SIG-M5 treated with dmso at 0.1 percent for 504 hours (cell line): Measurements from ENCODE around the gene TXNDC11.
A peak's percentile ranks its signal among the peaks of the same experiment; 100 is the strongest.

Experiments
- DNase-seq: peaks from one replicate; lab custom pipeline; 2025; ENCODE audit not compliant: unreplicated experiment; lab: John Stamatoyannopoulos, UW

The TXNDC11 gene

GRCh38 chr16:11662582-11662981, 80.1 kb downstream of the TXNDC11 start:
- DNase-seq: no peak

GRCh38 chr16:11660565-11660964, 82.1 kb downstream of the TXNDC11 start:
- no peak for DNase-seq

DNA sequence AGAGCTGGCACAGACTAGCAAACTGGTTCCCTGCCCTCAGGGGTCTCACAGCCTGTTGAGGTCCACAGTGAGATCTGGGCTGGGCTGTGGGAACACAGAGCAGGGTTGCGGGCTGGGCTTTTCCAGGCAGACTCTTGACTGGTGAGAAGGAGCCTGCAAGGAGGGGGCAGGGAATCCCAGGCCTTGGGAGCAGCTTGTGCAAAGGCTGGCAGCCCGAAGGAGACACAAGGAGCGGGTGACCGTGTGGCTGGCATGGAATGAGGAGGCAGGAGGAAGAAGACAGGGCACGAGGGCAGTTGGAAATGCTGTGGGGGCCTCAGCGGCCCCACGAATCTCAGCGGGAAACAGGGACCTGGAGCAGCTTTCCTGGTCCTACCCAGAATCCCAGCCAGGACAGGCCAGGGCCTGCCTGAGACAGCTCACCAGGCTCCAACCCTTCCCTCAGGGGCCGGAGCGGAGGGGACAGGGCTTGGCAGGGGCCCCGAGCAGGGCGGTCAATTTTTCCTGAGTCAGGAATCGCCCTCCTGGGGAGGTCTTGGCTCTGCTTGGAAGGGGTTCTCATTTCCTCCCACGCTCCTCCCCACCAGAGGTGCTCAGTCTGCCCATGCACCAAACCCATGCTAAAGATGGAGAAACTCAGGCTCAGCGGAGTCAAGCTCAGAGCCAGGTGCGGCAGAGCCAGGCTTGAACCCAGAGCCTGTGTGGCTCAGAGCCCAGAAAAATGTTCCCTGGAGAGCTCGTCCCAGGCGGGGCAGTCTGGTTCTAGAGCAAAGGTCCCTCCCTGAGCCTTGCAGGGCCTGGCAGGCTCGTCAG, 83.6 kb downstream of the TXNDC11 start:
- DNase-seq: no peak

DNA sequence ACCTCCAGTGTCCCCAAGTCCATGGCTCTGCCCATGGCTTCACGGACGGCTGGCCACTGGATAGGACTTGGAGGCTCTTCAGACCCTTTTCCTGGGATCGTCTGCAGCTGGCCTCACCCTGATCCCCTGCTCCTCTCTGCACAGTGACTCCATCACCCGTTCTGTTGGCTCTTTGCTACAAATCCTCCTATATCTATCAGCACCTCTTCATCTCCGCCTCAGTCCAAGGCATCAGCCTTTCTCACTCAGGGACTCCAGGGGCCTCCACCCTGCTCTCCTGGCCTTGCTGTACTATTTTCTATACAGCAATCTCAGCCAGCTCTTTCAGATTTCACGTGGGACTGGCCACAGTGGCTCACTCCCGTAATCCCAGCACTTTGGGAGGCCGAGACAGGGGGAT, 85.1 kb downstream of the TXNDC11 start:
- DNase-seq: no peak

DNA sequence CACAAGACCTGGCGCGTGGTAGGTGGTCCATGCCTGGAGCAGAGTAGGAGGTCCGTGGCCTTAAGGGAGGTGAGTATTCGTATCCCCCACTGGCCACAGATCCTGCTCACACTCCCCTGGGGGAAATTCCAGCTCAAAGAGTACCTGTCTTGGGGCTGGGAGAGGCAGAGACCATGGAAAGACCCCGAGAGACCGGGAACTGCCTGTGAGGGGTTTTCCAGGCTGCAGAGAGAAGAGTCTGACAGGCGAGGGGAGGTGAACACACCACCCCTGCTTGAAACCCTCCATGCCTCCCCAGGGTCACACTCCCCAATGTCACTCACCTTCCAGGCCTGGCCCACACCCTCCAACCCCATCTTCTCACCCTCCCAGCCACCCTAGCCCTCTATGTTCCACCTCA, 87.0 kb downstream of the TXNDC11 start:
- no peak for DNase-seq

DNA sequence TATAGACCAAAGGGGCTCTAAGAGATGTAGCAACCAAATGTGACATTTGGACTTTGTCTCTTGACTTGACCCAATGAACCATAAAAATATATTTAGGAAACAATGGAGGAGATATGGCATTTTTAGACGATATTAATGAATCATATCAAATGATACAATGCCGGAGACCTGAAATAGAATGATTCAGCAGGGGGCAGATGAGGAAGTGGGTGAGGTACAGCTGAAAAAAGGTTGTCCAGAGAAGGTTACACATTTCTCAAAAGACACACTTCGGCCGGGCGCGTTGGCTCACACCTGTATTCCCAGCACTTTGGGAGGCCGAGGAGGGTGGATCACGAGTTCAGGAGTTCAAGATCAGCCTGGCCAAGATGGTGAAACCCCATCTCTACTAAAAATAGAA, 90.9 kb downstream of the TXNDC11 start:
- no peak for DNase-seq

DNA sequence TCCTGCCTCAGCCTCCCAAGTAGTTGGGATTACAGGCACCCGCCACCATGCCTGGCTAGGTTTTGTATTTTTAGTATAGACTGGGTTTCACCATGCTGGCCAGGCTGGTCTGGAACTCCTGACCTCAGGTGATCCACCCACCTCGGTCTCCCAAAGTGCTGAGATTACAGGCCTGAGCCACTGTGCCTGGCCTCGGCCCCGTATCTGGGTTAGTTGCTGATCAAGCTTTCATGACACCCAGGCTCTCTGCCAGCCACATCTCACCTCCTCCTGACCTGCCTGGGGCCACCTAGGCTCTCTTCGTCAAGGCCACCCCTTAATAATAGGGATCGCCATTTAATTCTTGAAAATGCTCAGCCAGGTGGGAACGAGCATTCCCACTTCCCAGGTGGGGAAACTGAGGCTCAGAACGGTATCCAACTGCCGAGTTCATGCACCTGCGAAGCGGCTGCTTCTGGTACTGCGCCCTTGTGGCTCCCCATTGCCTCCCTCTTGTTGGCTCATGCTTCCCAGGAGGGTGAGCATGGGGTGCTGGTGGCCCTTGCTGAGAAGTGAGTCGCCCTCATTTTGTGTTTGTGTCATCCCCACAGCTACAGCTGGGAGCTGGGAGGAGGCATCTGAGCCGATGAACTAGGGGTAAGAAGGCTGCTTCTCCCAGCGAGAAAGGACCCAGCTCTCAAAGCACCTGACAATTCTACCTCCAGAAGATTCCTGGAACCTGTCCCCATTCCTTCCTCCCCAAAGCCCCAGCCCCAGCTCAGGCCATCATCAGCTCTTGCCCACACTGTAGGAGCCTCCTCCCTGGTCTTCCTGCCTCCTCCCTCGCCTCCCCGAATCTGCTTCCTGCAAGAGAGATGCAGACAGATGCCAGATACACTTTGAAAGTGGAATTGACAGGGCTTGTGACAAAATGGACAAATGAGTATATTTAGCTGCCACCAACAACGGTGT, 91.7 kb downstream of the TXNDC11 start:
- DNase-seq: no peak

- no peak for DNase-seq
These were observed 93.4 kb downstream of the TXNDC11 start for GRCh38 chr16:11649276-11649675.

- DNase-seq: no peak
These were observed 99.9 kb downstream of the TXNDC11 start for GRCh38 chr16:11642765-11643116.

DNA sequence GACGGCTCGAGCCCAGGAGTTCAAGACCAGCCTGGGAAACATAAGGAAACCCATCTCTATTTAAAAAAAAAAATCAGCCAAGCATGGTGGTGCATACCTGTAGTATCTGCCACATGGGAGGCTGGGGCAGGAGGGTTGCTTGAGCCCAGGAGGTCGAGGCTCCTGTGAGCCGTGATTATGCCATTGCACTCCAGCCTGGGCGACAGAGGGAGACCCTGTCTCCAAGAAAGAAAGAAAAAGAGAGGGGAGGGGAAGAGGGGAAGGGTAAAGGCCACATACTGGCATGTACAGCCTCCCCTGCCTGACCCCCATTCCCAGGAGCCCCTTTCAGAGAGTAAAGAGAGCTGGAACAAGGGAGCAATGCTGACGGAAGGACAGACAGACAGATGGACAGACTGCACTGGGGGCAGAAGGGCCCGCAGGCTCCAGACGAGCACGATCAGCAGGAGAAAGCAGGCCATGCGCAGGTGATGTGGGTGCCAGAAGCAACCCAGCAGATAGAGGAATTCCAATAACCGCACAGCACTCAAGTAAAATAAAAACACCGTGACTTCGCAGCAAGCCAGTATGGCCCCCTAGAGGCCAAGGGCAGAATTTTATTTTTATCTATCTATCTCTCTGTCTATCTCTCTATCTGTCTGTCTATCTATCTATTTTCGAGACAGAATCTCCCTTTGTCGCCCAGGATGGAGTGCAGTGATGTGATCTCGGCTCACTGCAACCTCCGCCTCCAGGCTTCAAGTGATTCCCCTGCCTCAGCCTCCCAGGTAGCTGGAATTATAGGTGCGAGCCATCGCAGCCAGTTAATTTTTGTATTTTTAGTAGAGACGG, 101.5 kb downstream of the TXNDC11 start:
- peak; percentile 77 for DNase-seq

GRCh38 chr16:11639925-11640899, 102.4 kb downstream of the TXNDC11 start:
- peak; percentile 95 for DNase-seq

DNA sequence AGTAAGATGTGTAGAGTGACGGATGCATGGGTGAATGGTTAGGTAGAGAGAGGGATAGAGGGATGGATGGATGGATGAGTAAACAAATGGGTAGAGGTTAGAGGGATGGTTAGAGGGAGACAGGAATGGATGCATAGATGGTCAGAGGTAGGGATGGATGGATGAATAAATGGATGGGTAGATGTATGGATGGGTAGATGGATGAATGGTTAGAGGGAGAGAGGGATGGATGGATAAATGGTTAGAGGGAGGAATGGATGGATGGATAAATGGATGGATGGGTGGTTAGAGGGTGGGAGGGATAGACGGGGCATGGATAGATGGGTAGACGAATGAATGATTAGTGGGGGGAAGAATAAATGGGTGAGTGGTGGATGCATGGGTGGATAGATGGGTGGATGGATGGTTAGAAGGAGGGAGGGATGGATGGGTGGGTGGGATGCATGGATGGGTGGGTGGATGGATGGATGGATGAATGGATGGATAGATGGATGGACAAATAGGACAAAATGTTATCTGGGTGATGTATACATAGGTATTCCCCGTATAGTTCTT, 103.6 kb downstream of the TXNDC11 start:
- DNase-seq: no peak

DNA sequence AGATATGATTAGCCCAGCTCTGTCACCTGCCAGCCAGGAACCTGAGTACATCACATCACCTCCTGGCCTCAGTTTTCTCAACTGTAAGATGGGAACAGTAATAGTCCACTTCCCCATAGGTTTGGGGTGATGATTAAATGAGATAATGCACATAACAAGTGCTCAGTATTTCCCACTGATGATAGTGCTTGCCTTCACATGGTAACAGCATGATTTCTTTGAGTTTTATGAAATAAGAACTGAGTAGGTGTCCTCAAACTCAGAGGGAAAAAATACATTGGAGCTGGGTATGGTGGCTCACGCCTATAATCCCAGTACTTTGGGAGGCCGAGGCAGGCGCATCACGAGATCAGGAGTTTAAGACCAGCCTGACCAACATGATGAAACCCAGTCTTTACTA, 104.5 kb downstream of the TXNDC11 start:
- DNase-seq: no peak

DNA sequence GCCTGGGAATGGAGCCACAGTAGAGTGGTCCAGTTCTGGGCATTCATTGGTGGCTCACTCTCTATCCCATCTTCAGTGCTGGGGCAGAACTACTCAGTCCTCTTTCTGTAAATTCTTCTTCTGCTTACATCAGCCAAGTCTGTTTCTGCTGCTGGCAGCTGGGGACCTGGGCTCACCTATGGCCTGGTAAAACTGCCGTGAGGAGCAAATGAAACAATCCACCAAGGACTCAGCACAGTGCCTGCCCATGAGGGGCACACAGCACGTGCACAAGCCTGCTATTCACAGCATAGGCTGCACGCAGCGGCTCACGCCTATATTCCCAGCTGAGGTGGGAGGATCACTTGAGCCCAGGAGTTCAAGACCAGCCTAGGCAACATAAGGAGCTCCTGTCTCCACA, 105.3 kb downstream of the TXNDC11 start:
- no peak for DNase-seq

- DNase-seq: peak; percentile 74
These were observed 106.4 kb downstream of the TXNDC11 start for GRCh38 chr16:11636172-11636721.

DNA sequence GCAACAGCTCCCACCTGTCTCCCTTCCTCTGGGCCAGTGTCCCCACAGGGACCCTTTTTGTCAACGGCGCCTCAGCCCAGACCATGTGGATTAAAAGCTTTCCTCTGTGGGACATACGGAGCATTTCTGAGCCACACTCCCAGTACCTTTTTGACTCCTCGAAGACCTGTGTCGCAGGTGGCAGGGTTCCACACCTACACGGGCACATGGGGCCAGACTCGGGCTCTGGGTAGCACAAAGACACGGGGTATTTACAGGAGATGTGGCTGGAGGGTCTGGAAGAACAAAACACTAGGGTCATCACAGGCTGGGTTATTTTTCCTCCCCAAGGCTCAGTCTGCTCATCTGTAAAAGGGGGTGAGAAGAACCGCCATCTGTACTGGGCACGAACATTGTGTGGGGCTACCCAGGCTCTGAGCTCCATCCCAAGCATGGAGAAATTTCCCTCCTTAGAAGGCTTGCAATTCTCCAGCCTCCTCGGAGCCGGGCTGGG, 106.9 kb downstream of the TXNDC11 start:
- no peak for DNase-seq

- DNase-seq: no peak
These were observed 107.5 kb downstream of the TXNDC11 start for GRCh38 chr16:11635113-11635652.

DNA sequence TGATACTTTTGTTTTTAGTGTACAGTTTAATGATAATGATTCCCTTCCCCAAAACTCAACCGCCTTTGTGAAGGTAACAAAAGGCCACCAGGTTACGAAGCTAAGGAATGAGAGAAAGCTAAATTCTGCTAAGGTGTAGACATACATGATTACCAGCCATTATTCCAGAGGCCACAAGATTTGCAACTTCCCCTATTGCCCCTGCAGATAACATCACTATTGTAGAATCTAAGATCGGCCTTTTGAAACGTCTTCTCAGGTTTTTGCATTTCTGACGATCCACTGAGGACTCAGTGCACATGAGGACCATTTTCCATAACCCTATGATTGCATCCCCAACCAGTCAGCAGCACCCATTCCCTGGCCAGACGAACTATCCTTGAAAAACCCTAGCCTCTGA, 108.3 kb downstream of the TXNDC11 start:
- no peak for DNase-seq

DNA sequence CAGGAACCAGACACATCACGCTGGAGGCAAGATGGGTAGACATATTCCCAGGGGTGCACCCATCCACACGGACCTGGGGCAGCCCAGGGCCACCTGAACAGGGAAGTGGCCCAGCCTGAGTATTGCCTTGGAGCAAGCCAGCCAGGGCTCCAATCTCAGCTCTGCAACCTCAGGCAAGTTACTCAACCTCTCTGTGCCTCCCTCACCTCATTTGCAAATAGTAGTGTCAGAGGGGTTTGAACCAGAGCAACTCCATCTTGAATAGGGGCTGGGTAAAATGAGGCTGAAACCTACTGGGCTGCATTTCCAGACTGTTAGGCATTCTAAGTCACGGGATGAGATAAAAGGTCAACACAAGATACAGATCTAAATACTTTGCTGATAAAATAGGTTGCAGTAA, 109.5 kb downstream of the TXNDC11 start:
- DNase-seq: no peak
